Large intestine (tissue), 3 donors: ENCODE results near the gene BCL11B. TPM values are rescaled to one million over a fixed set of nuclear protein-coding genes. Genes with fewer than 3 reads are reported as not detected.

Source experiments
- DNase-seq, 2 donors: peaks; one replicate each; pipeline versions ENCODE4 v3.0.0 to v3.0.0-alpha.2; 2013
- H3K27ac ChIP-seq: one replicate; pipeline ENCODE4 v1.5.1; 2013; ENCODE audit warnings: low read length
- H3K27me3 ChIP-seq: 2 replicates; pipeline ENCODE4 v1.6.1; 2013; ENCODE audit warnings: low read length; ENCODE audit not compliant: control insufficient read depth, insufficient read depth
- H3K36me3 ChIP-seq: 2 replicates; pipeline ENCODE4 v1.6.1; 2013; ENCODE audit warnings: low read length; ENCODE audit not compliant: control insufficient read depth, insufficient read depth
- H3K4me1 ChIP-seq: one replicate; pipeline ENCODE4 v1.6.1; 2013; ENCODE audit warnings: low read length; ENCODE audit not compliant: control insufficient read depth, insufficient read depth
- H3K4me3 ChIP-seq: one replicate; pipeline ENCODE4 v1.5.1; 2013; ENCODE audit warnings: low read length
- H3K9me3 ChIP-seq: one replicate; pipeline ENCODE4 v1.6.1; 2013; ENCODE audit warnings: mild to moderate bottlenecking, low read depth, low read length, moderate library complexity; ENCODE audit not compliant: control insufficient read depth
- WGBS: methylation state at CpG from one replicate; pipeline ENCODE4 v1.1.5; 2013; ENCODE audit warnings: low lambda C conversion rate; ENCODE audit not compliant: insufficient coverage; 5-methylcytosine and 5-hydroxymethylcytosine counted together
- polyA plus RNA-seq: library from polyadenylated mRNA; unstranded; fragments of 120-200 nt; gene quantifications from one replicate; pipeline ENCODE4 v1.2.1, GENCODE V29; 2013

The BCL11B gene
- polyA plus RNA-seq, 1 donor, result 4.0 TPM

GRCh38 chr14:99124482-99125105 is 147.4 kb downstream of the BCL11B start:
- Histone ChIP-seq H3K4me1 (no peaks in the 10 kb centered on the region), H3K27me3 (peaks cover 11% of the 10 kb centered on the region), H3K27ac (no peak overlapping the region), H3K9me3 (no peaks in the 10 kb centered on the region), H3K36me3 (no peaks in the 10 kb centered on the region), H3K4me3 (no peak overlapping the region)
- DNase-seq, result no peak
- no CpG with 5 or more reads among the region's 10 CpGs for WGBS

- Histone ChIP-seq H3K9me3 (no peaks in the 10 kb centered on the region), H3K27me3 (peaks cover 24% of the 10 kb centered on the region), H3K4me1 (no peaks in the 10 kb centered on the region), H3K27ac (no peak overlapping the region), H3K36me3 (no peaks in the 10 kb centered on the region), H3K4me3 (no peak overlapping the region)
- WGBS, result no CpG with 5 or more reads among the region's 9 CpGs
- no peak for DNase-seq
Observed at GRCh38 chr14:99123208-99123870, 148.7 kb downstream of the BCL11B start.

GRCh38 chr14:99122521-99123125 is 149.4 kb downstream of the BCL11B start:
- 82% methylated on average over 6 of the region's 18 CpGs for WGBS
- Histone ChIP-seq H3K4me3 (no peak overlapping the region), H3K36me3 (no peaks in the 10 kb centered on the region), H3K9me3 (no peaks in the 10 kb centered on the region), H3K27me3 (peaks cover 31% of the 10 kb centered on the region), H3K27ac (no peak overlapping the region), H3K4me1 (no peaks in the 10 kb centered on the region)
- DNase-seq, result no peak

- H3K36me3 ChIP-seq, result no peaks in the 10 kb centered on the region
- no peak for DNase-seq
- WGBS, result 100% methylated on average over 2 of the region's 13 CpGs
- H3K4me3 ChIP-seq, result no peak overlapping the region
- peaks cover 39% of the 10 kb centered on the region for H3K27me3 ChIP-seq
- H3K27ac ChIP-seq, result no peak overlapping the region
- H3K4me1 ChIP-seq, result no peaks in the 10 kb centered on the region
- H3K9me3 ChIP-seq, result no peaks in the 10 kb centered on the region
Observed at GRCh38 chr14:99121319-99121875, 150.6 kb downstream of the BCL11B start.

- H3K4me3 ChIP-seq, result no peak overlapping the region
- H3K36me3 ChIP-seq, result no peaks in the 10 kb centered on the region
- WGBS, result no CpG with 5 or more reads among the region's 17 CpGs
- H3K9me3 ChIP-seq, result no peaks in the 10 kb centered on the region
- no peaks in the 10 kb centered on the region for H3K4me1 ChIP-seq
- no peak overlapping the region for H3K27ac ChIP-seq
- DNase-seq, result no peak
- H3K27me3 ChIP-seq, result peaks cover 45% of the 10 kb centered on the region
Observed at GRCh38 chr14:99120526-99121318, 151.3 kb downstream of the BCL11B start.

DNA sequence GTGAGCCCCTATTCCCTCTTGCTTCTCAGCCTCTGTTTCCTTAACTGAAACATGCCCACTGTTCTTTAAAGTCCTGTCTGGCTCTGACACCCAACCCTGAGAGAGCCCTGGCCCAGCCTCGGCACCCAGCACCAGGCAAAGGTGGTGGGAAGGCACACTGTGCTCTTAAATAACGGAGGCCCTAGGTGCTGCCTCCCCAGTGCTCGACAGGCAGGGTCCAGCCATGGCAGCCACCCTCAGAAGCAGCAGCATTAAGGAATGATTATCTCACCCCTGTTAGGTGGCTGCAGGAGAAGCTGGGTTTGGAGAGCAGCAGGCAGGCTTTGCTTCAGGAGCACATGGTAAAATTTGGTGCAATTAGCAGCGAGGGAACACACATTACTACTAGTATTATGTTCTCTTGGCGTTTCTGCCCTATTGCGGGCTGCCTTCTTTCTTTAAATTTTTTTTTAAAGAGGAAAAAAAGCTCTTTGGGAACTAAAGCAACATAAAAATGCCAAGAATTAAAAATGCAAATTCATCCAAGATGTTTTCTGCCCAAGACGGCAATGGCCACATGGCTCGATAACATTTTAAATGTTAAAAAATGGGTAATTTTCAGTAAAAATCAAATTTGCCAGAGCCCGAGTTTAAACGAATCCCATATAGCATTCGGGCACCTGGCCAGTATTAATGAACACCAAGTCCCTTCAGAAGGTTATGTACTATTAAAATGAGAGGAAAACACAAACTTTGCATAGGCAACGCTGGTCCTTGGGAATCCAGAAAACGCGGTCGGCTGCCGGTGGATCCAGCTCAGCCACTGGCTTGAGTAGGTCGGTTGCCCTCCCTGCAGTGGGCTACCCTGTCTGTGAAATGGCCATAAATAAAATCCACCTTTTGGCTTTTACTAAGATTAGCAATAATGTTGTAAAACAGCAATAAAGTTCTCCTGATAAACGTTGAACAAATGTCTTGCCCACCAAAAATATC is 152.2 kb downstream of the BCL11B start:
- Histone ChIP-seq H3K9me3 (no peaks in the 10 kb centered on the region), H3K4me3 (no peak overlapping the region), H3K4me1 (no peaks in the 10 kb centered on the region), H3K36me3 (no peaks in the 10 kb centered on the region), H3K27ac (no peak overlapping the region), H3K27me3 (peaks cover 51% of the 10 kb centered on the region)
- no peak for DNase-seq
- 81% methylated on average over 7 of the region's 18 CpGs for WGBS

Other genes starting within 250 kb of the BCL11B start
- 56.9 TPM for gene SETD3, start 208.7 kb upstream of the BCL11B start, polyA plus RNA-seq
- gene CCNK, start 209.2 kb upstream of the BCL11B start, polyA plus RNA-seq, result 43.3 TPM